Naive thymus-derived CD8-positive, alpha-beta T cell (primary cell): Measurements from ENCODE around the gene ANXA6. TPM values are rescaled to one million over a fixed set of nuclear protein-coding genes. Genes with fewer than 3 reads are reported as not detected.

Experiments
- ATAC-seq, 2 donors: fragments of 150-1000 bp; cut with Tn5 transposase in 1 of 2; sonication (Bioruptor Pico), chemical (Tn5 transposase) in 1 of 2; 1 replicate in 1 of 2; 2 replicates in 1 of 2; pipeline ENCODE4 v1.10.0; 2021; ENCODE audit warnings: mild to moderate bottlenecking in 2 of 2, moderate library complexity in 2 of 2
- POLR2A ChIA-PET: fragments of 350-600 bp; sonication (Branson Sonifier 250); formaldehyde crosslinking; loops from one replicate; lab custom pipeline; 2021; ENCODE audit warnings: antibody characterized with exemption; lab: Charles Lee
- DNase-seq, 10 donors: peaks; one replicate each; pipeline versions ENCODE4 v3.0.0 to v3.0.0-alpha.2; 2020 to 2022
- H3K27ac Mint-ChIP-seq, 10 donors: one replicate each; pipeline ENCODE4 v1.8.0; 2020 to 2022; ENCODE audit warnings: mild to moderate bottlenecking in 10 of 10, mixed read lengths in 10 of 10, moderate library complexity in 4 of 10, inconsistent platforms in 1 of 10
- H3K27me3 Mint-ChIP-seq, 5 donors: one replicate each; pipeline ENCODE4 v1.8.0; 2021 to 2022; ENCODE audit warnings: mixed read lengths in 5 of 5
- H3K36me3 Mint-ChIP-seq, 3 donors: one replicate each; pipeline ENCODE4 v1.8.0; 2020 to 2022; ENCODE audit warnings: mixed read lengths in 3 of 3, mild to moderate bottlenecking in 2 of 3, inconsistent platforms in 1 of 3
- H3K4me1 Mint-ChIP-seq, 4 donors: one replicate each; pipeline ENCODE4 v1.8.0; 2021 to 2022; ENCODE audit warnings: mixed read lengths in 4 of 4
- H3K4me3 Mint-ChIP-seq, 10 donors: one replicate each; pipeline ENCODE4 v1.8.0; 2020 to 2022; ENCODE audit warnings: mild to moderate bottlenecking in 10 of 10, mixed read lengths in 10 of 10, moderate library complexity in 6 of 10, inconsistent platforms in 1 of 10
- H3K9me3 Mint-ChIP-seq, 9 donors: one replicate each; pipeline ENCODE4 v1.8.0; 2020 to 2022; ENCODE audit warnings: mixed read lengths in 9 of 9, mild to moderate bottlenecking in 3 of 9, inconsistent platforms in 1 of 9, moderate library complexity in 1 of 9
- polyA plus RNA-seq, 3 donors: library from polyadenylated mRNA; unstranded; fragments of 300-500 nt; fragmentation: Illumina TruSeq; gene quantifications; one replicate each; pipeline ENCODE4 v1.2.3, GENCODE V29; 2021
- total RNA-seq, 8 experiments: library from RNA in 2 of 8; stranded (reverse) in 2 of 8; gene quantifications; one replicate each; pipeline ENCODE4 v1.2.3 and lab custom pipeline; 2021 to 2026

ANXA6 gene
- total and polyA plus RNA-seq, 5 experiments from 2014 or later: 242 to 359 (median 318) TPM

GRCh38 chr5:151162776-151163175 lies 5.2 kb upstream of the ANXA6 start:
- Mint-ChIP-seq H3K27me3 (no peaks in the 10 kb centered on the region), H3K27ac (peak overlapping the region in 1 of 10 donors; percentile 37), H3K36me3 (no peaks in the 10 kb centered on the region), H3K9me3 (no peaks in the 10 kb centered on the region), H3K4me3 (no peak overlapping the region), H3K4me1 (peaks cover 18 to 47% (median 40%) of the 10 kb centered on the region in 4 donors)
- POLR2A ChIA-PET: interaction anchor here (0.9 to 5.3 kb wide), 4 partner anchors 12 to 37 kb away, joined by 3 to 60 read pairs (median 4); no protein-coding TSS in a partner anchor
- DNase-seq (no peak), ATAC-seq (no peak)

GRCh38 chr5:151159649-151160373 lies 2.2 kb upstream of the ANXA6 start:
- H3K27me3 Mint-ChIP-seq: no peaks in the 10 kb centered on the region
- ATAC-seq (no peak), DNase-seq (no peak)
- H3K36me3 Mint-ChIP-seq: no peaks in the 10 kb centered on the region
- peaks cover 28 to 58% (median 47%) of the 10 kb centered on the region in 4 donors for H3K4me1 Mint-ChIP-seq
- H3K9me3 Mint-ChIP-seq: no peaks in the 10 kb centered on the region
- POLR2A ChIA-PET: interaction anchor here (1.1 kb wide), 1 partner anchor 19 kb away, joined by 3 read pairs; no protein-coding TSS in a partner anchor
- H3K27ac Mint-ChIP-seq: peak overlapping the region in 5 of 10 donors; percentile 25 to 98 (median 76)
- peak overlapping the region in 6 of 10 donors; percentile 7 to 95 (median 40) for H3K4me3 Mint-ChIP-seq

- Mint-ChIP-seq H3K27ac (peak overlapping the region; percentile 87 to 98 (median 96)), H3K4me3 (peak overlapping the region; percentile 93 to 99 (median 95)), H3K27me3 (no peaks in the 10 kb centered on the region), H3K36me3 (peaks cover 0 to 9% (median 6%) of the 10 kb centered on the region in 3 donors), H3K4me1 (peaks cover 35 to 63% (median 54%) of the 10 kb centered on the region in 4 donors), H3K9me3 (no peaks in the 10 kb centered on the region)
- ATAC-seq: no peak
- no peak for DNase-seq
- POLR2A ChIA-PET: interaction anchor here (0.6 to 12.2 kb wide), 12 partner anchors 10 to 94 kb away, joined by 3 to 185 read pairs (median 8); no protein-coding TSS in a partner anchor
Measured at GRCh38 chr5:151158287-151158661, 695 bp upstream of the ANXA6 start.

GRCh38 chr5:151156507-151157420 lies 815 bp downstream of the ANXA6 start:
- H3K4me1 Mint-ChIP-seq: peaks cover 42 to 73% (median 65%) of the 10 kb centered on the region in 4 donors
- POLR2A ChIA-PET: interaction anchor here (0.6 to 12.2 kb wide), 18 partner anchors 8 to 78 kb away, joined by 3 to 185 read pairs (median 4); partner anchors contain the start of gene CCDC69
- DNase-seq (peak in 3 of 10 donors; percentile 22 to 33 (median 26)), ATAC-seq (peak; percentile 15 to 24)
- peak overlapping the region; percentile 94 to 99 (median 96) for H3K27ac Mint-ChIP-seq
- H3K9me3 Mint-ChIP-seq: no peaks in the 10 kb centered on the region
- H3K36me3 Mint-ChIP-seq: peaks cover 0 to 17% (median 7%) of the 10 kb centered on the region in 3 donors
- H3K27me3 Mint-ChIP-seq: no peaks in the 10 kb centered on the region
- H3K4me3 Mint-ChIP-seq: peak overlapping the region; percentile 93 to 99 (median 95)

- H3K4me1 Mint-ChIP-seq: peaks cover 49 to 81% (median 70%) of the 10 kb centered on the region in 4 donors
- peak overlapping the region; percentile 94 to 99 (median 96) for H3K27ac Mint-ChIP-seq
- POLR2A ChIA-PET: interaction anchor here (0.8 to 12.2 kb wide), 12 partner anchors 8 to 79 kb away, joined by 3 to 185 read pairs (median 5); partner anchors contain the start of gene CCDC69
- H3K27me3 Mint-ChIP-seq: no peaks in the 10 kb centered on the region
- DNase-seq: peak in 2 of 10 donors; percentile 29 to 37
- H3K4me3 Mint-ChIP-seq: peak overlapping the region; percentile 93 to 99 (median 95)
- no peaks in the 10 kb centered on the region for H3K9me3 Mint-ChIP-seq
- ATAC-seq: peak; percentile 12 to 24
- H3K36me3 Mint-ChIP-seq: peaks cover 0 to 17% (median 7%) of the 10 kb centered on the region in 3 donors
Measured at GRCh38 chr5:151155775-151156506, 1.6 kb downstream of the ANXA6 start.

GRCh38 chr5:151154931-151155774 lies 2.4 kb downstream of the ANXA6 start:
- DNase-seq (peak in 9 of 10 donors; percentile 44 to 82 (median 60)), ATAC-seq (peak; percentile 42 to 65)
- POLR2A ChIA-PET: interaction anchor here (0.7 to 12.2 kb wide), 18 partner anchors 9 to 97 kb away, joined by 3 to 185 read pairs (median 4); partner anchors contain the start of genes CCDC69 and GM2A
- H3K4me1 Mint-ChIP-seq: peaks cover 50 to 84% (median 73%) of the 10 kb centered on the region in 4 donors
- no peaks in the 10 kb centered on the region for H3K9me3 Mint-ChIP-seq
- no peaks in the 10 kb centered on the region for H3K27me3 Mint-ChIP-seq
- peak overlapping the region; percentile 93 to 99 (median 95) for H3K4me3 Mint-ChIP-seq
- peaks cover 0 to 17% (median 7%) of the 10 kb centered on the region in 3 donors for H3K36me3 Mint-ChIP-seq
- H3K27ac Mint-ChIP-seq: peak overlapping the region; percentile 94 to 99 (median 96)

GRCh38 chr5:151153766-151154272 lies 3.8 kb downstream of the ANXA6 start:
- Mint-ChIP-seq H3K9me3 (no peaks in the 10 kb centered on the region), H3K27ac (peak overlapping the region; percentile 90 to 100 (median 98)), H3K4me3 (peak overlapping the region; percentile 29 to 99 (median 82)), H3K36me3 (peaks cover 0 to 20% (median 7%) of the 10 kb centered on the region in 3 donors), H3K4me1 (peaks cover 53 to 89% (median 81%) of the 10 kb centered on the region in 4 donors), H3K27me3 (no peaks in the 10 kb centered on the region)
- POLR2A ChIA-PET: interaction anchor here (1.0 to 12.2 kb wide), 7 partner anchors 10 to 71 kb away, joined by 3 to 185 read pairs (median 4); no protein-coding TSS in a partner anchor
- DNase-seq (no peak), ATAC-seq (no peak)

GRCh38 chr5:151153300-151153699 lies 4.3 kb downstream of the ANXA6 start:
- peaks cover 52 to 89% (median 81%) of the 10 kb centered on the region in 4 donors for H3K4me1 Mint-ChIP-seq
- POLR2A ChIA-PET: interaction anchor here (0.8 to 12.2 kb wide), 5 partner anchors 12 to 72 kb away, joined by 3 to 185 read pairs (median 5); no protein-coding TSS in a partner anchor
- no peaks in the 10 kb centered on the region for H3K27me3 Mint-ChIP-seq
- ATAC-seq (no peak), DNase-seq (no peak)
- no peaks in the 10 kb centered on the region for H3K9me3 Mint-ChIP-seq
- peaks cover 0 to 20% (median 7%) of the 10 kb centered on the region in 3 donors for H3K36me3 Mint-ChIP-seq
- H3K27ac Mint-ChIP-seq: peak overlapping the region; percentile 90 to 100 (median 98)
- peak overlapping the region in 9 of 10 donors; percentile 29 to 99 (median 94) for H3K4me3 Mint-ChIP-seq

GRCh38 chr5:151151793-151152192 lies 5.8 kb downstream of the ANXA6 start:
- ATAC-seq (no peak), DNase-seq (no peak)
- Mint-ChIP-seq H3K4me3 (peak overlapping the region; percentile 71 to 95 (median 82)), H3K36me3 (peaks cover 0 to 30% (median 12%) of the 10 kb centered on the region in 3 donors), H3K4me1 (peaks cover 56 to 99% (median 92%) of the 10 kb centered on the region in 4 donors), H3K27ac (peak overlapping the region; percentile 94 to 100 (median 98)), H3K9me3 (no peaks in the 10 kb centered on the region), H3K27me3 (no peaks in the 10 kb centered on the region)
- POLR2A ChIA-PET: interaction anchor here (0.8 to 12.2 kb wide), 3 partner anchors 10 to 72 kb away, joined by 3 to 185 read pairs (median 88); partner anchors contain the start of gene CCDC69

GRCh38 chr5:151151263-151151660 lies 6.3 kb downstream of the ANXA6 start:
- Mint-ChIP-seq H3K27ac (peak overlapping the region; percentile 94 to 100 (median 98)), H3K9me3 (no peaks in the 10 kb centered on the region), H3K27me3 (no peaks in the 10 kb centered on the region), H3K4me3 (peak overlapping the region; percentile 71 to 95 (median 82)), H3K36me3 (peaks cover 0 to 36% (median 16%) of the 10 kb centered on the region in 3 donors), H3K4me1 (peaks cover 54 to 100% (median 96%) of the 10 kb centered on the region in 4 donors)
- POLR2A ChIA-PET: interaction anchor here (0.8 to 12.2 kb wide), 6 partner anchors 10 to 87 kb away, joined by 3 to 185 read pairs (median 6); partner anchors contain the start of gene CCDC69
- DNase-seq (peak in 3 of 10 donors; percentile 24 to 32 (median 28)), ATAC-seq (no peak)
